ENCODE data around the gene CALHM1.

The CALHM1 gene

DNA sequence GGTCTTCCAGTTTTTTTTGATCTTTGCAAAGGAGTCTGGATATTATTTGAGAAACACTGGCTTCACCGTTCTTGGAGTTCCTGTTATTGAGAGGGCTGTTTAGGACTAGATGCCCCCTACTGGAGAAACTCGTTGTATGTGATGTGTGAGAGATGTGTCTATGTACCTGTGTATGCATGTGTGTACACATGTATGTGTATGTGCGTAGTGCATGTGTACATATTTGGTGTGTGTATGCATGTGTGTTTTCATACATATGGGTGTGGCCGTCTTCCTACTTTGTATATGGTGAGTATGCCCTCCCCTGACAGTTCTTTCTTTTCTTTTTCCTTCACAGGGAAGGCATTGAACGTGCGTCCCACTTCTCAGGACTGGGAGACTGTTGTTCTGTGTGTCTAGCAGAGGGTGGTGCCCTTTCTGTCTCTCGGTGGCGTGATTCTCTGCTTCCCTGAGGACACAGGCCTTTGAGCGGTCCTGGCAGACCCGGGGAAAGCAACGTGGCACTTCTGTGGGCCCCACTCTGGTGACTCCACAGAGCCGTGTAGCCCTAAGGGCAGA, 23.4 kb upstream of the CALHM1 start:
- DNase-seq: peak; percentile 78

DNA sequence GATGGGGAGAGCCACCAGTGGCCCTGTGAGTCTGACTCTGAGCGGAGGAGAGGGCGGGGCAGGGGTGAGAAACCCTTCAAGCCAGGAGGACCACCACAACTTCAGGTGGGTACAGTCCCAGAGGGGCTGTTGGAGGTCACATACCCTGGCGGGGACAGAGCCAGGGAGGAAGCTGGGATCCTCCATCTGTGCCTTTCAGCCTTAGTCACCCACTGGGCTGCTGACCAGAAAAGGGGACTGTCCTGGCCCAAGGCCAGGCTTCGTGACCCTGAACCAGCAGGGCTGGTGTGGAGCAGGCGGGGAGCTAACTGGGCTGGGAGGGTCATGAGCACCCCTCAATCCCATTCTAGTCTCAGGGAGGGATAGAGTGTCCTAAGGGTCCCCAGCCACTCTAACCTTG, 21.8 kb upstream of the CALHM1 start:
- DNase-seq: no peak

DNA sequence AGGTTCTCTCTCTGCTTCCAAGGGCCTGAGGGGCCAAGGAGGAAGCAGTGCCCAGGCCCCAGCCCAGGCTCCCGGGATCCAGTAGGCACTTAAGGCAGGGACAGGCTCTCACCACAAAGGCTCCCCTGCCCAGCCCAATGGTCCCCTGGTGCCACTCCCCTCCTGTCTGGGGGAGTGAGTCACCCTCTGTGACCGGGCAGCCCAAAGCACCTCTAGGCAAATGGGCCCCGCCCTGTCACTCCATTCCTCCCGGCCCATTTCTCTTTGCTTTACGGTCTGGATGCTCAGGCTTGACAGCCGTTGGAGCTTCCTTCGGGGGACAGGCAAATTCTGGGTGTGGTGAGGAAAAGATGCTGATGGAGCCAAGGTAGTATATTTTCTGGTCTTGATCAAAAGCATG, 20.4 kb upstream of the CALHM1 start, which contains the start of gene CALHM3:
CALHM3 (minus strand) TSS at position 106 of the 400 bp plus-strand sequence. CDS start 208 bp downstream, outside the sequence.
- DNase-seq: peak; percentile 7

DNA sequence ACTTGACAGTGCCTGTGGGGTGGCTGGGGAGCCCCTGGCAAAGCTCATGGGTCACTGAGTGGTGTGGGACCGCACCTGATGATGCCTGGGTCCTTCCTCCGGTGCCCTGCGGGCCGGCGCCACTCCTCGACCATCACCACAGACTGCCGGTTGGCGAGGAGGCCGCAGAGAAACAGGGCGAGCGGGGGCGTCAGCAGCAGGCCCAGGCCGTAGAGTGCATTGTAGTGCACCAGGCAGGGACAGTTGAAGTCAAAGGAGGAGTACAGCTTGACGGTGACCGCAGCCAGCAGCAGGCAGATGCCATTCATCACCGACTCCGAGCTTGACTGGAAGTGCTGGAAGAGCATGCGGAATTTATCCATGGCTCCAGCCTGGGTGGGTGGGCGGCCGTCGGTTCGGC, 20.0 kb upstream of the CALHM1 start:
- no peak for DNase-seq

DNA sequence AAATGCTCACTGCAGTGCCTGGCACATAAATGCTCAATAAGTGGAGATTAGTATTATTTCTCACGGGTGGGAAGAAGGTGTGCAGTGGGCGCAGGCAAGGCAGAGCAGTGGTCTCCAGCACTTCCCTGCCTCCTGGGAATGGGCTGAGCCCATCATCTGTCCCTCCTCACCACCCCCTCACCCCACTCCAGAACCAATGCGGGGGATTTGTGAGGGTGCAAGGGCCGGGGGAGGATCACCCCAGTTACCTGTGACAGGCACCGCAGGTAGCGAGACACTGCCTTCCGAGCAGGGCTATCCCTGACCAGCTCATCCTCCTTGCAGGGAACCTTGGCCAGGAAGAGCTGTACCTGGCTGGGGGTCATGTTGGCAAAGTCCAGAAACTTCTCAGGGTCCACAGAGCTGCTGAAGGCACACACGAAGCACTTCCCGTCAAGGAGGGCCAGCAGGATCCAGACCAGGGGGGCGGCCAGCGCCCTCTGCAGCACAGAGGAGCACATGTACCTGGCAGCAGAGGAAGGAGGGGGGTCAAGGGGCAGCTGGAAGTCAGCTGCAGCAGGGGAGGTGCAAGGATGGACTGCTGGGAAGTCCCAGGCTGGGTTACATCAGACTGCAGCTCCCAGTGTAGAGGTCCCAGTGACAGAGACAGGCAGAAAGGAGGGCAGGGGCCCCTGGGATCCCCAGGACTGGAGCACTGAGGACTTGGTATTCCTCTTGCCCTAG, 17.5 kb upstream of the CALHM1 start:
- peak; percentile 6 for DNase-seq

DNA sequence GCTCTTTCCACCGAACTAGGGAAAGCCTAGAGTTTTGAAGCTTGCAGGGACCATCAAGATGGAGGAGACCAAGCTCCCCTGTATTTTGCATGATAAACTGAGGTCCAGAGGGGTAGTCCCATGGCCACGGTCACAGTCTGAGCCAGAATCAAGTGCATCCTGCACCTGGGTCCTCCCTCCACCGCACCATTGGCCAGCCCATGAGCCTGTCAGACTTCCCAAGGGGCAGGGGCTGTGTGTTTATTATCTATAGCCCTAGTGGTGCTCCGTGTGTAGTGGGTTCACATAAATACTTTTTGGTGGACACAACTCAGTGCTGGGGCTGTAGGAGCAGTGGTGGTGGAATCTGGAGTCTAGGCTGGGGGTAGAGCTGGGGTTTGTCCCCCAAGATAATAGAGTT, 16.7 kb upstream of the CALHM1 start:
- DNase-seq: no peak

DNA sequence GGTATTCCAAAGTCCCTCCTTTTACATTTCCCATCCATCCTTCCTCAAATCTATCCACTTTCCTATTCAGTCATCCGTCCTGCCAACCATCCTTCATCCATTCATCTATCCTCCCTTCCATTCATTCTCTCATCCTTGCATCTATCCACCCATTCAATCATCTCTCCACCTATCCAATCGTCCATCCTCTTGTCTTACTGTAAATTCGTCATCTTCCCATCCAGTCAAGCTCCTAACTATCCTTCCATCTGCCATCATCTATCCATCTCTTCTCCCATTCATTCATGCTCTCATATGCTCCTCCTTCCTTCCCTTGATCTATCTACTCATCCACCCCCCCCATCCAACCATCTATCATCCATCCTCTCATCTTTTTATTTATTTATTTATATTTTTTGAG, 15.4 kb upstream of the CALHM1 start:
- no peak for DNase-seq

DNA sequence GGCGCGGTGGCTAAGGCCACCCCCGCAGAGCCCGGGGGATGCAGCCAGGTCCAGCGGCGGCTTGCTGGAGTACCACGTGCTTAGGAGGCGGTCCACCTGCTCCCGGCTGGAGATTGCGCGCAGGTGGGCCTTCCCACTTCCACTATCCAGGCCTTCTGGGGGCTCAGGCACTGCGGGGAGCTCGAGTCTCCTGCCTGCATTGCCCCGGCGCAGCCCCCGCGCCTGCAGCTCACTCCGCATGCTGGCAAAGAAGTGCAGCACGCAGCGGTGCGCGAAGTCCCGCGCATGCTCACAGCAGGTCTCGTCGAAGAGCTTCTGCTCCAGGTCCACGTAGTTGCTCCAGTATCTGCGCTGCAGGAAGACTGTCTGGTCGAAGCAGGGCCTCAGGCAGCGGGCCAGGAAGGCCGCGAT, 14.6 kb upstream of the CALHM1 start:
- no peak for DNase-seq

DNA sequence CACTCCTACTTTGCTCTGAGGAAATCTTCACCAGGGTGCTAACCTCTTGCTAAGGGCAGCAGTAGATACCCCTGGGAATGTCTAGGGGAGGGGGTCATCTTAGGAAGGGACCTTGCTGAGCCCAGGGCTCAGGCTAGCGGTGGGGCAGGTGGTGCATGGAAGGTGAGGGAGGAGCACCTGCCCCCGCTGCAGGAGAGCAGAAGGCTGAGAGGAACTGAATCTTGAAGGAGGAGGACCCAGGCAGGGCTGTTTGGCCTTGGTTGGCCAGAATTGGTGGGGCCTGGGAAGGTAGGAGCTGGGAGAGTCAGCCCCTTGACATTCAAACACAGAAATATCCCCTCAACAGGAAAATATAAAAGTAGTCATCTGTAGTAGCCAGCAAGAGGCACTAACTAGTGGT, 13.3 kb upstream of the CALHM1 start:
- peak; percentile 53 for DNase-seq

DNA sequence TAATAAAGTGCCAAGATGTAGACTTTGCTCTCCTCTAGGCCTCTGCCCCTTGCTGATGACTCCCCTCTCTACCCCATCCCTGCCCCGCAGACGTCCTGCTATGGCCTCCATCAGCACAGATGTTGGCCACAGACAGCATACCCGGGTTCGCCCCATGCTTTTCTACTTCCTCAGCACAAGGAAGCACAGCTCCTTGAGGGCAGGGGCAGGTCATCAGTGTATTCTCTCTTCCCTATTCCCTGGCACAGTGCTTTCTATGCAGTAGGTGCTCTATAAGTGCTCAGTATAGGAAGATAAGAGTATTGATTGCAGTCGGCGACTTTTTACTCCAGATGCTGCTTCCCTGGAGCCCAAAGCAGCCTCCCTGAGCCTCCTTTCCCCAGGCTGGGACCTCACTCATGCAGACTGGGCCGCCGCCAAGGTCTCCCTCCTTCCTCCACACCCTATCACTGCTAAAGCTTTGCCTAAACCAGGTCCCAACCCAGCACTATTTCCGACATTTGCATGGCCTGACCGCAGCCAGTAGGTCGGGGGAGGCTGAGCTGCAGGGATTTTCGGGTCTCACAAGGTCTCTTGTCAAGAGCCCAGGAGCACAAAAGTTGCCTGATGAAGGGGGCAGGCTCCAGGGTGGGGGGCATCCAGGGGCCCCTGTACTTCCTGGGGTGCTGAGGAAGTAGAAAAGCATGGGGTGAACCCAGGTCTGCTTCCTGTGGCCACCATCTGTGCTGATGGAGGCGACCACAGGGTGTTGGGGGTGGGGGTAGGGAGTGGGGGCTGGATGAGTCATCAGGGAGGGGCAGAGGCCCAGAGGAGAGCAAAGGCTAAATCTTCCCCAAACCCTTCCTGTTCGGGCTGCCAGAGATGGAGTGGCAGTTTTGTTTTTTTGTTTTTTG, 12.3 kb upstream of the CALHM1 start:
- DNase-seq: peak; percentile 90

DNA sequence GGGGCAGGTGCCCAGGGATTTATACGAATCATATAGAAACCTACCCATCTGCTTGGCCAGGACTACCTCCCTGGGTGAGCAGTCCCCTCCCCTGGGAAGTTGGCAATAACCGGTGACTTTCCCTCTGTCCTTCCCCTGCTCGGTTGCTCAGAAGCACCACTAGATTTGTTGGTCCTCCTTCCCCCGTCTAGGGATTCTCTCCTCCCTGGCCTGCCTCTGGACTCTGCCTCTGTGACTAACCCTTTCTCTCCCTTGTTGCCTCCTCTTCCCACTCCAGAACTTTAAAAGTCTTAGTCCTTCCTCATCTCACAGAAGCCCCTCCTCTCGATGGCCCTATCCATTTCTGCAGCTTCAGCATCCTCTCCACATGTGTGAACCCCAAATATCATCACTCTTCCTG, 10.5 kb upstream of the CALHM1 start:
- DNase-seq: no peak

DNA sequence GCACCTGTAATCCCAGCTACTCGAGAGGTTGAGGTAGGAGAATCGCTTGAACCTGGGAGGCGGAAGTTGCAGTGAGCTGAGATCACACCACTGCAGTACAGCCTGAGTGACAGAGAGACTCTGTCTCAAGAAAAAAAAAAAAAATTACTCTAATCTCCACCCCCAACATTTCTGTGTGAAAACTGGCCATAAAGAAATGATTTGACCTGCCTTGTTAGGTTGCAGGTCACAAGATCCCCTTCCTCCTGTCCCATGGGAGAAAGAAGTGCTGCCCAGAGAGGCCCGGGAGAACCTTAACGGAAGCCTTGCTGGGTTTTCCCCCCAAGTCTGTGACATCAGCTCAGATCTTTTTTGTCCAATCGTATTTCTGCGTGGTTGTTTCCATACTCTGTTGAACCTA, 8.7 kb upstream of the CALHM1 start:
- DNase-seq: no peak

DNA sequence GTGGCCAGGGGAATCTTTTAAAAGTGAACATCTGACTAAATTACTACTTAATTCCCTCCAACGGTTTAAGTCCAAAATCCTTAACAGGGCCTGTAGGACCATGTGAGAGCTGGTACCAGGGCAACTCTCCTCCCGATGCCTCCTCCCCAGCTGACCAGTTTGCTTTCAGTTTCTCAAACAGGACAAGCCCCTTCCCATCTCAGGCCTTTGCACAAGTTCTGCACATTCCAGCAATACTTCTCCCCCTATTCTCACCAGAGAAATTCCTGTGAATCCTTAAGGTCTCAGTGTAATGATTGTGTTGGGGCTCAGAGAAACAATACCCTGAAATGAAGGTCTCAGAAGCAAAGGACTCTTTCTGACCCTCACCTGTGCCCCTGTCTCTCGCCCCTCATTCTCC, 8.0 kb upstream of the CALHM1 start:
- DNase-seq: no peak

DNA sequence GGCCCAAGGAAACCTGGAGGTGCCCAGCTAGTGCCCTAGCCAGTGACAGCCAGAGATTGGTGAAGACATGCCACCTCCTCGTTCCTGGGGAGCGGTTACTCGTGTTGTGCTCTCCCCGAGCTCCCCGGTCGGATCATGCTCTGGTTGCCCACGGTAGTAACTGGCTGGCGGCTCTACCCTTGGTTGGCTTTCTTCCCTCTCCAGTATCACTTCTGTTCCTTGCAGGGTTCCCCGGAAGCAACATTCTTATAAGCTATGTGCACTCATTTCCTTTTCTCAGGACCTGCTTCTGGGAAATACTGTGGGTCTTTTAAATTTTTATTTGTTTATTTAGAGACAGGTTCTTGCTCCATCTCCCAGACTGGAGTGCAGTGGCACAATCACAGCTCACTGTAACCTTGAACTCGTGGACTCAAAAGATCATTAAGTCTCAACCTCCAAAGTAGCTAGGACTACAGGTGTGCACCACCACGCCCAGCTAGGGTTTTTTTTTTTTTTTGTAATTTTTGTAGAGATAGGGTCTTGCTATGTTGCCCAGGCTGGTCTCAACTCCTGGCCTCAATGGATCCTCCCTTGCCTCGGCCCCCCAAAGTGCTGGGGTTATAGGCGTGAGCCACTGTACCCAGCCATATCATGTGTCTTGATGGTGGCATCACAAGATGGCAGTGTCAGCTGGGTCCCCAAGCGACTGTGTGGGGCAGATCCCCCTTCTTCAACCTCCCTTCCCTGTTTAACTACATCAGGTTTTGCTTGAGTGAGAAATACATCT, 6.9 kb upstream of the CALHM1 start:
- DNase-seq: peak; percentile 82

DNA sequence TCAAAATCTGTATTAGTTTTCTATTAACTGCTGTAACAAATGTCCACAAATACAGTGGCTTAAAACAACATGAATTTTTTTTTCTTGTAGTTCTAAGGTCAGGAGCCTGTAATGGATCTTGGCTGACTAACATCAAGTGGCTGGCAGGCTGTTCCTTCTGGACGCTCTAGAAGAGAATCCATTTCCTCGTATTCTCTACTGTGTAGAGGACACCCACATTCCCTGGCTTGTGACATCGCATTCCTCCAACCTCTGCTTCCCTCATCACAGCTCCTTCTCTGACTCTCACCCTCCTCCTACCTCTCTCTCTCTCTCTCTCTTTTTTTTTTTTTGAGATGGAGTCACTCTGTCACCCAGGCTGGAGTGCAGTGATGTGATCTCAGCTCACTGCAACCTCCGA, 4.8 kb upstream of the CALHM1 start:
- DNase-seq: no peak

DNA sequence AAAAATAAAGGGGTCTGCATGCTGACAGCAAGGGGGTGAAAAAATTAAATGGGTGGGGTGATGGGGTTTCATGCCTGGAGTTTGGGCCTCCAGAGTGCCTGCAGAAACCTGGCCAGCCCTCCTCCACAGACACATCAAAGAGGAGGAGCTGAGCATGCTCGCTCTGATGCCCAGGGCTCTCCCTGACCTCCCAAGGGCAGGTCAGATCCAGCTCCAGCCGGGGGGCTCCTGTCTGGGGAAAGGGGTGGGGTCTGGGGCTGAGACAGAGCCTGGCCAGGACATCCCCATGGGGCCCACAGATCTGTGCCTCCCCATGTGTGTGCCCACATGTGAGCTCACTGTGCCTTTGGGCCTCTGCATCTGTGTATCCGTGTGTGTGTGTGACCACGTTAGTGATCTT, 915 bp upstream of the CALHM1 start:
- no peak for DNase-seq

DNA sequence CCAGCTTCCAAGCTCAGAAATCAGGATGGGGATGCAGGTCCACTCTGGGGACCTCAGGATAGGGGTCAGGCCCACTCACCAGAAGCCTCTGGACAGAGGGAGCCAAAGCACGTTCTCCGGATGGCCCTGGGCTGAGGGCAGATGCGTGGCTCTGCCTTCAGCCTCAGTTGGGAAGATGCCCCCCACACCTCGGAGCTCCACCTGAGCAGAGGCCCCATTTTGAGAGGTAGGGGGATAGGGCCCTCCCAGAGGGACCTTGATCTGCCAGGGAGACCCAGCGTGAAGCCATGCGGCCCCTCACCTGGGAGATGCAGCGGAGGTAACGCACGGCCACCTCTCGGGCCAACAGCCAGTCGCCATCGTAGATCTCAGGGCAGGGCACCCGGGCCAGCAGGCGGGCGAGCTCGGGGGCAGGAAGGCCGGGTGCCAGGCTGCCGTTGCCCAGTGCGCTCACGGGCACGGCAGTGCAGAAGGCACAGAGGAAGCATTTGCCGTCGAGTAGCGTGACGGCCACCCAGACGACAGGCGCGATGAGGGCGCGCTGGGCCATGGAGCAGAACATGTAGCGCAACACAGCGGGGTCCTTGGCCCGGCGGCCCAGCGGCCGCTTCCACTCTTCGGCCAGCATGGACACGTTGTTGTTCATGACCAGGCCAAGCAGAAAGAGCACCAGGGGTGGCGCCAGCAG, 660 bp downstream of the CALHM1 start:
- DNase-seq: no peak

DNA sequence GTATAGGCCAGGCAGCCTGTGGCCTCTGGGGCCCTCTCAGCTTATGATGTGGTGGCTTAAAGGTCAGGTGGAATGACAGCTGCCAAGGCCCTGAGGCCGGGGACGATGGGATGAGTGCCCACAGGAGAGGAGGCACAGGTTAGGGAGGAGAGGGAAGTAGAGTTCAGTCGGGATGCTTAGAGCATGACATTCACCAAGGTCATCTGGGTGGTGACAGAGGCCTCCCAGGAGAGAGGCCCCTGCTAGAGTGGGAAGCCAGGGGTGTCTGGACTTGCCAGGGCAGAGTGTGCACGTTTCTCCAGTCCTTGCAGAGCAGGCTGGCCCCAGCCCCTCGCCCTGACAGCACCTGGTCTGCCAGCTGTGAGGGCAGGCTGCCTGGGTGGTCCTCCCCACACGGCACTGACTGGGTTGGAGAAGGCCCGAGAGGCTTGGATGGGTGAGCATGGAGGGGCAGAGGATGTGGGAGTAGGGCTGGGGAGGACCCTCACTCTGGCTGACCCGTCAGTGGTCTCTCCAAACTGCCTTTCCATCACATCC, 1.5 kb downstream of the CALHM1 start:
- no peak for DNase-seq

DNA sequence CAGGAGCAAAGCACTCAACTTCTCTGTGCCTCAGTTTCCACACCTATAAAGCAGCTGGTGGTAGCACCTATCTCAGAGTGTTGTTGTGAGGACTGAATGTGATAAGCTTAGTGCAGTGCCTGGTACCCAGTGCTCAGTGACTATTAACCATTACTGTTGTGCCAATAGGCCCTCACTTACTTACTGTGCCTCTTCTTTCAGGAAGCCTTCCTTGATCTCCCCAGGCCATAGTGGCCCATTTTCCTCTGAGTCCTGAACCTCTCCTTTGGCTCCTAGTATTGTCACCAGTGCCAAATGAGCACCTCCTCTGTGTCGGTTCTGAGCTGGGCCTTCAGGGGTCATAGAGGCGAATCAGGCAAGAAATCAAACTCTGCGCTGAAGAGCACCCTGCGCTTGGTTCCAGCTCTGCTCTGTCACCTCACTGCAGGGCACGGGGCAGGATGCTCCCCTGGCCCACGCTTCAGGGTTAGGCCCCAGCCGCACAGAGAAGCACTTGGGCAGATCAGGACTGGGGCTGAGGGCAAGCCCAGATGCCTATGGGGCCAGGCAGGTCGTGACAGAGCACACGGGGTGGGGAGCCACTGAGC, 2.5 kb downstream of the CALHM1 start:
- no peak for DNase-seq

DNA sequence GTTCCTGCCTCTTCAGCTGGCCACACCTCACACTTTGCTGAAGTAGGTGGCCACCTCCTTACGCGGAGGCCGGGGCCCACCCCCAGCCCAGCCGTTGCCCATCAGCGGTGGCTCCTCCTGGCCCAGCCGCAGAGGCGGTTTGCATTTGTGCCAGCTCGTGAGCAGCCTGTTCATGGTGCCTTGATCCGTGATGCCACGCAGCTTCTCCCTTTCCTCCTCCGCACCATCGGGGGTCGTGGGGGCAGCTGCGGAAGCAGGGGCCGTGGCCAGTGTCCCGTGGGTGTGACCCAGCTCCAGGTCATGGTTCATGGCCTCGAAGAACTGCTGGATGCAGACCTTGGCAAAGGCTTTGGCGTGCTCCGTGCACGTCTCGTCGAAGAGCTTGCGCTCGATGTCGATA, 3.5 kb downstream of the CALHM1 start:
- DNase-seq: no peak

DNA sequence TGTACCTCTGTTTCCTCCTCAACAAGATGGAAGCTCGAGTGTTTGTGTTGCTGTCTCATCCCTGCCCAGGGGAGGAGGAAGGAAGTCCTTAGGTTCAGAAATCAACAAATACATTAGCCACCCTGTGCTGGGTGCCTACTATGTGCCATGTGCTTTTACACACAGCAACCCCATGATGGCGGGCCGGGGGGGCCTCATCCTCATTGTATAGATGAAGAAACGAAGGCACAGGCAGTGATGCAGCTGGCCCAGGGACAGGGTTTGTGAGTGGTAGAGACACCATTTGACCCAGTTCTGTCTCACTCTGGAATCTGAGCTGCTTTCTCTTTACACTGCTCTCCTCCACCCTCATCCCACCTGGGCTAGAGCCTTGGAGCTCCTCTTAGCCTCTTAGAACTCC, 4.7 kb downstream of the CALHM1 start:
- DNase-seq: no peak

Data from MV-4-11 (cell line).